ENCODE data around the gene SLC6A6. TPM values are rescaled to one million over a fixed set of nuclear protein-coding genes. Genes with fewer than 3 reads are reported as not detected.

SLC6A6 gene
- total and polyA plus RNA-seq, 7 donors, result 10.3 to 104 (median 36.2) TPM

GRCh38 chr3:14410503-14411165 is 8.2 kb downstream of the SLC6A6 start:
- peaks cover 61% of the 10 kb centered on the region for H3K4me1 ChIP-seq
- no peak overlapping the region for H3K4me3 ChIP-seq
- no peaks in the 10 kb centered on the region for H3K27me3 ChIP-seq (ENCODE audit: insufficient read depth in 3 of 3, low read length in 2 of 3)
- peak overlapping the region; percentile 78 for H3K27ac ChIP-seq
- WGBS, 3 donors, result 76 to 82% (median 80%) methylated on average over 6 of the region's 6 CpGs
- intact Hi-C loops (cut with DNase I), result no loop called here
- ATAC-seq (peak; percentile 79 to 84 (median 82)), DNase-seq (peak in 1 of 2 donors; percentile 62)
- no peak for TF ChIP-seq CTCF (IDR thresholded peaks at IDR 0.05)
- no peaks in the 10 kb centered on the region for H3K9me3 ChIP-seq
- H3K36me3 ChIP-seq (ENCODE audit: insufficient read depth in 1 of 2, low read depth in 1 of 2), result peaks cover 0 to 28% of the 10 kb centered on the region in 2 donors

- TF ChIP-seq CTCF (IDR thresholded peaks at IDR 0.05), result no peak
- H3K4me3 ChIP-seq, result no peak overlapping the region
- H3K27me3 ChIP-seq (ENCODE audit: insufficient read depth in 3 of 3, low read length in 2 of 3), result no peaks in the 10 kb centered on the region
- intact Hi-C loops (cut with DNase I), result no loop called here
- ATAC-seq, result no peak
- H3K4me1 ChIP-seq, result peaks cover 59% of the 10 kb centered on the region
- peaks cover 0 to 29% of the 10 kb centered on the region in 2 donors for H3K36me3 ChIP-seq (ENCODE audit: insufficient read depth in 1 of 2, low read depth in 1 of 2)
- DNase-seq, result no peak
- H3K27ac ChIP-seq, result peak overlapping the region; percentile 78
- no peaks in the 10 kb centered on the region for H3K9me3 ChIP-seq
- 85 to 92% (median 92%) methylated on average over 9 of the region's 9 CpGs for WGBS, 3 donors
These were observed 8.7 kb downstream of the SLC6A6 start for GRCh38 chr3:14411166-14411526.

- WGBS, 3 donors, result 85 to 92% (median 90%) methylated on average over 7 of the region's 7 CpGs
- H3K27ac ChIP-seq, result peak overlapping the region; percentile 78
- no peak overlapping the region for H3K4me3 ChIP-seq
- intact Hi-C loops (cut with DNase I), result no loop called here
- H3K9me3 ChIP-seq, result no peaks in the 10 kb centered on the region
- H3K4me1 ChIP-seq, result peaks cover 59% of the 10 kb centered on the region
- TF ChIP-seq CTCF (IDR thresholded peaks at IDR 0.05), result no peak
- DNase-seq (no peak), ATAC-seq (no peak)
- no peaks in the 10 kb centered on the region for H3K27me3 ChIP-seq (ENCODE audit: insufficient read depth in 3 of 3, low read length in 2 of 3)
- H3K36me3 ChIP-seq (ENCODE audit: insufficient read depth in 1 of 2, low read depth in 1 of 2), result peaks cover 0 to 31% of the 10 kb centered on the region in 2 donors
These were observed 9.6 kb downstream of the SLC6A6 start for GRCh38 chr3:14411988-14412387.

- H3K27me3 ChIP-seq (ENCODE audit: insufficient read depth in 3 of 3, low read length in 2 of 3), result no peaks in the 10 kb centered on the region
- WGBS, 3 donors, result 23 to 27% (median 24%) methylated on average over 13 of the region's 13 CpGs
- H3K36me3 ChIP-seq (ENCODE audit: insufficient read depth in 1 of 2, low read depth in 1 of 2), result peaks cover 0 to 34% of the 10 kb centered on the region in 2 donors
- peaks cover 54% of the 10 kb centered on the region for H3K4me1 ChIP-seq
- peak overlapping the region; percentile 78 for H3K27ac ChIP-seq
- TF ChIP-seq CTCF (IDR thresholded peaks at IDR 0.05), result no peak
- DNase-seq, result no peak
- ATAC-seq, result peak; percentile 21 to 40 (median 34)
- intact Hi-C loops (cut with DNase I), result no loop called here
- H3K4me3 ChIP-seq, result no peak overlapping the region
- no peaks in the 10 kb centered on the region for H3K9me3 ChIP-seq
These were observed 10.5 kb downstream of the SLC6A6 start for GRCh38 chr3:14412831-14413380.
